GM10248 (cell line): ENCODE data around the gene NEK11.

Source experiments
- CTCF ChIA-PET: fragments of 300-600 bp; sonication (Branson Sonifier 250); formaldehyde crosslinking; extraction: SDS; loops from one replicate; lab custom pipeline; 2021; ENCODE audit warnings: antibody characterized with exemption; lab: Yijun Ruan, JAX
- POLR2A ChIA-PET: fragments of 350-650 bp; sonication (Branson Sonifier 250); formaldehyde crosslinking; extraction: SDS; loops from one replicate; lab custom pipeline; 2020; ENCODE audit warnings: antibody characterized with exemption; lab: Yijun Ruan, JAX
- DNase-seq: peaks from one replicate; pipeline ENCODE4 v3.0.0; 2012; ENCODE audit errors: extremely low spot score
- CTCF ChIP-seq: IDR thresholded peaks from 2 replicates; pipeline ENCODE4 v1.5.1; 2012; ENCODE audit warnings: mild to moderate bottlenecking, low read depth; ENCODE audit errors: extremely low read depth, missing control alignments, control extremely low read depth

Gene NEK11

GRCh38 chr3:131381445-131382291 is 355.0 kb downstream of the NEK11 start, which contains the start of gene NUDT16:
Gene NUDT16, plus strand, starts transcription at chr3:131381774. Its CDS starts 31 bp downstream, at chr3:131381805.
- TF ChIP-seq CTCF: no peak
- POLR2A ChIA-PET: interaction anchor here (0.5 to 0.9 kb wide), 2 partner anchors 10 to 486 kb away, joined by 3 read pairs; no protein-coding TSS in a partner anchor
- DNase-seq: peak; percentile 99
- CTCF ChIA-PET: interaction anchor here (0.7 to 1.6 kb wide), 4 partner anchors 14 to 653 kb away, joined by 3 to 5 read pairs (median 4); partner anchors contain the start of gene CPNE4

- DNase-seq: no peak
- POLR2A ChIA-PET: no interaction called here
- CTCF ChIA-PET: no interaction called here
- no peak for TF ChIP-seq CTCF
These were observed 359.9 kb downstream of the NEK11 start for GRCh38 chr3:131386429-131387165.

GRCh38 chr3:131387796-131388489 is 361.3 kb downstream of the NEK11 start:
- DNase-seq: no peak
- POLR2A ChIA-PET: interaction anchor here (0.6 kb wide), 1 partner anchor 378 kb away, joined by 7 read pairs; no protein-coding TSS in a partner anchor
- TF ChIP-seq CTCF: no peak
- CTCF ChIA-PET: no interaction called here

GRCh38 chr3:131388490-131388799 is 361.8 kb downstream of the NEK11 start:
- ChIA-PET POLR2A (no interaction called here), CTCF (no interaction called here)
- TF ChIP-seq CTCF: no peak

GRCh38 chr3:131390331-131390730 is 363.7 kb downstream of the NEK11 start:
- no peak for TF ChIP-seq CTCF
- ChIA-PET POLR2A (no interaction called here), CTCF (no interaction called here)
- no peak for DNase-seq

More at GRCh38 chr3:131388490-131388799, 361.8 kb downstream of the NEK11 start:
- DNase-seq: no peak

- CTCF ChIA-PET: interaction anchor here (0.8 kb wide), 1 partner anchor 10 kb away, joined by 4 read pairs; no protein-coding TSS in a partner anchor
- POLR2A ChIA-PET: no interaction called here
- TF ChIP-seq CTCF: no peak
- no peak for DNase-seq
These were observed 366.4 kb downstream of the NEK11 start for GRCh38 chr3:131393051-131393450.
